Activated naive CD8-positive, alpha-beta T cell treated with anti-CD3 and anti-CD28 coated beads, Interleukin-2, amount 10 ng/mL, durations not matched to agents 7 days and 5 days (primary cell): ENCODE data around the gene CORO2A. TPM values are rescaled to one million over a fixed set of nuclear protein-coding genes. Genes with fewer than 3 reads are reported as not detected.
A peak's percentile ranks its signal among the peaks of the same experiment; 100 is the strongest.
"Not testable (repeated sequence)": the region's sequence is repeated elsewhere in the genome, so short reads cannot be mapped to it uniquely, and the experiment has no call there.

Source experiments
- ATAC-seq: fragments of 150-1000 bp; cut with Tn5 transposase; one replicate; pipeline ENCODE4 v1.10.0; 2021; ENCODE audit warnings: low read depth, moderate library complexity
- POLR2A ChIA-PET: fragments of 350-600 bp; sonication (Branson Sonifier 250); formaldehyde crosslinking; loops from one replicate; lab custom pipeline; 2021; ENCODE audit warnings: antibody characterized with exemption; lab: Charles Lee
- DNase-seq: peaks from one replicate; pipeline ENCODE4 v3.0.0; 2021
- H3K27ac Mint-ChIP-seq: one replicate; pipeline ENCODE4 v1.8.0; 2022; ENCODE audit warnings: mild to moderate bottlenecking, mixed read lengths
- H3K27me3 Mint-ChIP-seq: one replicate; pipeline ENCODE4 v1.8.0; 2022; ENCODE audit warnings: mild to moderate bottlenecking, moderate library complexity, mixed read lengths
- H3K36me3 Mint-ChIP-seq: one replicate; pipeline ENCODE4 v1.8.0; 2021; ENCODE audit warnings: mild to moderate bottlenecking, mixed read lengths
- H3K4me1 Mint-ChIP-seq: one replicate; pipeline ENCODE4 v1.8.0; 2021; ENCODE audit warnings: mixed read lengths
- H3K4me3 Mint-ChIP-seq: one replicate; pipeline ENCODE4 v1.8.0; 2022; ENCODE audit warnings: mild to moderate bottlenecking, moderate library complexity, mixed read lengths
- H3K9me3 Mint-ChIP-seq: one replicate; pipeline ENCODE4 v1.8.0; 2021; ENCODE audit warnings: mixed read lengths
- total RNA-seq, 2 experiments: library from RNA; stranded (reverse); gene quantifications; one replicate each; pipeline ENCODE4 v1.2.3, GENCODE V29; 2021

The CORO2A gene
- total RNA-seq, 2 experiments from 2014 or later: 11.7 to 12.0 TPM

DNA sequence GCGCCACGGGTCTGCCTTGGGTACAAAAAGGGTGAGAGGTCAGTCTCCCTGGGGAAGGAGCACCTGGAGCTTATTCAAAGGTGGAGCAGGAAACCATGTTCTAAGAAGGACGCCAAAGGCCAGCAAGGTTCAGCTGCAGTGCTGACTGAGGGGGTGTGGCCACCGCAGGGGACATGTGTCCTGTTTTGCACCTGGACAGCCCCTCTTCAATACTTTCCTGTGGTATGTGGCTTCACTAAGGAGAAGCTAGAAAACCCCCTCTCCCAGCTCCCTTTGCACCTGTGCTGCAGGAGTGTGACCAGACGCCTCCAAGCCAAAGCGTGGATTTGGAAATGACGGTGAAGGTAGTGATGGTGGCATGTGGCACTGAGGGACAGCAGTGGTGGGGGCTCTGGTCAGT lies 97.0 kb downstream of the CORO2A start:
- Mint-ChIP-seq H3K27me3 (no peaks in the 10 kb centered on the region), H3K9me3 (no peaks in the 10 kb centered on the region), H3K36me3 (peaks cover 34% of the 10 kb centered on the region), H3K4me3 (no peak overlapping the region), H3K4me1 (peaks cover 25% of the 10 kb centered on the region), H3K27ac (no peak overlapping the region)
- DNase-seq (peak; percentile 10), ATAC-seq (no peak)
- POLR2A ChIA-PET: no interaction called here

DNA sequence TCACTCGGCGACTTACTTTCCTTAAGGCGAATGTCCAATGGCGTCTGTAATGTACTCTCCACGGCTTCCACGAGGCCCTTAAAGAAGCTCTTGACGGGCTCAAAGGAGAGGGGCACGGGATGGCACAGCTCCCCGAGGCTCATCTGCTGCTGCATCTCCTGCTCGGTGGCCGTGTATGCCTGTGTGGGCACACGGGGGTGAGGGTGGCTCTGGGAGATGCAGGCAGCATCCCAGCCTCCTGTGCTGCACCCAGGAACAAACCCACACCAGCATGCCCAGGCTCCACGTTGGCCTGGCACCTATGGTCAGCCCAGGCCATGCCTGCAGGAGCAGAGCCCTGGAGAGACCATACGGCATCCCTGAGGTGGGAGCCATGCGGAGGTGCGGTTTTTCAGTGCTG lies 97.6 kb downstream of the CORO2A start:
- H3K4me3 Mint-ChIP-seq: no peak overlapping the region

DNA sequence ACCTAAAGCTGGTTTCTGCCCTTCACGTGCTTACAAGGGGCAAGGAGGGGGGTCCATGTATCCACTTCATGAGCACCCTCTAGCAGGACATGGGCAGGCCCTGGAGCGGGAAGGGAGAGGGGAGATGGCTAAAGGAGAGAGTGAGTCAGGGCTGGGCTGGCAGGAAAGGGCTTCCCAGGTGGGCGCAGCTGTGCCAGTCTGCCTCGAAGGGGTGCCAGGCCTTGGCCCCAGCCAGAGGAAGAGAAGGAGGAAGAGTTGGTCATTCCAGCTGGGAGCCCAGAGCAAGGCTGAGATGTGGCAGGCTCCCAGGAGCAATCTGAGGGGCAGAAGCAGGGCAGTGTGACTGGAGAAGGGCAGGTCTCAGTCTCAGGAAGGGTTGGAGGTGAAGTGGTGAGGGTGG lies 98.1 kb downstream of the CORO2A start:
- POLR2A ChIA-PET: no interaction called here
- Mint-ChIP-seq H3K4me3 (no peak overlapping the region), H3K4me1 (peaks cover 19% of the 10 kb centered on the region), H3K27ac (peak overlapping the region; percentile 43), H3K9me3 (no peaks in the 10 kb centered on the region), H3K27me3 (no peaks in the 10 kb centered on the region), H3K36me3 (peaks cover 37% of the 10 kb centered on the region)
- no peak for DNase-seq
- ATAC-seq: no peak

More for the DNA sequence above, 97.6 kb downstream of the CORO2A start:
- Mint-ChIP-seq H3K4me1 (peaks cover 20% of the 10 kb centered on the region), H3K27me3 (no peaks in the 10 kb centered on the region), H3K9me3 (no peaks in the 10 kb centered on the region), H3K27ac (no peak overlapping the region), H3K36me3 (peaks cover 35% of the 10 kb centered on the region)
- DNase-seq: no peak
- POLR2A ChIA-PET: no interaction called here
- no peak for ATAC-seq

DNA sequence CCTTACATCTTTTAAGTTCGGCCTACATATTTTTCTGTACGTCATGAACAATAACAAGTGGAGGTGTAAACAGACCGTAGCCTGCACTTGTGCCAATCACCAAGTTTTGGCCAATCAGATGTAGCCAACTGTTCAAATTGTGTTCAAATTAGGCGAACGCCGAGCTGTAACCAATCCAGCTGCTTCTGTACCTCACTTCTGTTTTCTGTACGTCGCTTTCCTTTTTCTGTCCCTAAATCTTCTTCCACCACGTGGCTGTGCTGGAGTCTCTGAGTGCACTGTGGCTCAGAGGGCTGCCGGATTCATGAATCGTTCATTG lies 99.9 kb downstream of the CORO2A start:
- Mint-ChIP-seq H3K4me1 (peaks cover 15% of the 10 kb centered on the region), H3K9me3 (no peaks in the 10 kb centered on the region), H3K27ac (peak overlapping the region; percentile 30), H3K4me3 (no peak overlapping the region), H3K27me3 (no peaks in the 10 kb centered on the region), H3K36me3 (peaks cover 32% of the 10 kb centered on the region)
- no peak for DNase-seq
- POLR2A ChIA-PET: interaction anchor here (2.1 kb wide), 1 partner anchor 9 kb away, joined by 7 read pairs; no protein-coding TSS in a partner anchor
- ATAC-seq: no peak

DNA sequence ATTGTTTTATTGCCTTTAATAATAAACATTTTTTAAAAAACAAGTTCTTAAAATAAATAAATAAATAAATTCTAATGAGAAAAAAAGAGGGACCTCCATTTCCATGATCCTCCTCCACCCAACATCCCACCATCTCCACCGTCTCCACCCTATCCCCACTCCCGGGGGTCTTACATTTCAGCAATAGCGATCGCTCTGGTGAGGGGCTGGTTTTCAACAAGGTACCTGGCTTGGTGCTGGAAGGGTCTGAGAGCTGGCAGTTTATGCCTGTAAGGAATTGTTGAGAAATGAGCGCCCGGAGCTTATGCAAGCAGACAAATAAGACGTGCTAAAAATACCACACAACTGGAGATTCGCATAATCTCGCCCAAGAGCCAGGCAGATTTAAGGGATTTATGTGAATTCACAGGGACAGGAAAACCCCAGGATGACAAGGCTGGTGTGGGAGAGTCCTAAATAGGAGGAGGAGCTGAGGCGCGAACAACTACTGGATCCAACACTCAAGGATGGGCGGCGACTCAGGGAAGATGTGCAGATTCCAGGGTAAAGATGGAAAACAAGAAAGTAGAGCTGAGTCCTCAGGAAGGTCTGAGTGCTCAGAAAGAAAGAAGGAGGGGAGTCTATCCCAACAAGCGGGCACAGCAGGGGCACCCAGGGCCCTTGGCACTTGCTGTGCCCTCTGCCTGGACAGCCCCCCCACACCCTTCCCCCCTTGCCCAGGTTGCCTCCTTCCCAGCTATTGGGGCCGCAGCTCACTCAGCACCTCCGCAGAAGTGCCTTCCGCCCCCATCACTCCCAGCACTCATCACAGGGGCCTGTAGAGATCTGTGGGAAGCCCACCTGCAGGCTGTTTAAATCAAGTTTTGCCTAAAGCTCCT lies 100.5 kb downstream of the CORO2A start:
- Mint-ChIP-seq H3K27me3 (no peaks in the 10 kb centered on the region), H3K27ac (no peak overlapping the region)
- POLR2A ChIA-PET: interaction anchor here (0.8 to 2.1 kb wide), 2 partner anchors 8 to 10 kb away, joined by 3 to 7 read pairs; no protein-coding TSS in a partner anchor

DNA sequence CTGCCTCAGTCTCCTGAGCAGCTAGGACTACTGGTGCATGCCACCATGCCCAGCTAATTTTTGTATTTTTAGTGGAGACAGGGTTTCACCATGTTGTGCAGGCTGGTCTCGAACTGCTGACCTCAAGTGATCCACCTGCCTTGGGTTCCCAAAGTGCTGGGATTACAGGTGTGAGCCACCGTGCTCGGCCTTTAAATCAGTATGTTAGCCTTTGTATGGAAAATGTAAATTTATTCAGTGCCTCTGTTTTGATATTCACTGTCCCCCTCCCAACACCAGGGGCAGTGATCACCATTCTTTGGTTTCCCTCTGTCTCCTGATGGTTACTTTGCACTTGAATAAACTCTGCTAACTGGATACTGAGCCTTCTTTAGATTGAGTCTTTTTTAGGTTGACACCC lies 101.8 kb downstream of the CORO2A start:
- not testable (repeated sequence) for H3K9me3 Mint-ChIP-seq, DNase-seq, H3K27me3 Mint-ChIP-seq, ATAC-seq, H3K4me3 Mint-ChIP-seq, H3K27ac Mint-ChIP-seq
- POLR2A ChIA-PET: interaction anchor here (2.1 kb wide), 1 partner anchor 11 kb away, joined by 7 read pairs; no protein-coding TSS in a partner anchor
- peaks cover 33% of the 10 kb centered on the region for H3K36me3 Mint-ChIP-seq
- peaks cover 15% of the 10 kb centered on the region for H3K4me1 Mint-ChIP-seq

More for the DNA sequence above, 100.5 kb downstream of the CORO2A start:
- Mint-ChIP-seq H3K36me3 (peaks cover 28% of the 10 kb centered on the region), H3K9me3 (no peaks in the 10 kb centered on the region), H3K4me1 (peaks cover 11% of the 10 kb centered on the region), H3K4me3 (no peak overlapping the region)
- DNase-seq (no peak), ATAC-seq (no peak)

DNA sequence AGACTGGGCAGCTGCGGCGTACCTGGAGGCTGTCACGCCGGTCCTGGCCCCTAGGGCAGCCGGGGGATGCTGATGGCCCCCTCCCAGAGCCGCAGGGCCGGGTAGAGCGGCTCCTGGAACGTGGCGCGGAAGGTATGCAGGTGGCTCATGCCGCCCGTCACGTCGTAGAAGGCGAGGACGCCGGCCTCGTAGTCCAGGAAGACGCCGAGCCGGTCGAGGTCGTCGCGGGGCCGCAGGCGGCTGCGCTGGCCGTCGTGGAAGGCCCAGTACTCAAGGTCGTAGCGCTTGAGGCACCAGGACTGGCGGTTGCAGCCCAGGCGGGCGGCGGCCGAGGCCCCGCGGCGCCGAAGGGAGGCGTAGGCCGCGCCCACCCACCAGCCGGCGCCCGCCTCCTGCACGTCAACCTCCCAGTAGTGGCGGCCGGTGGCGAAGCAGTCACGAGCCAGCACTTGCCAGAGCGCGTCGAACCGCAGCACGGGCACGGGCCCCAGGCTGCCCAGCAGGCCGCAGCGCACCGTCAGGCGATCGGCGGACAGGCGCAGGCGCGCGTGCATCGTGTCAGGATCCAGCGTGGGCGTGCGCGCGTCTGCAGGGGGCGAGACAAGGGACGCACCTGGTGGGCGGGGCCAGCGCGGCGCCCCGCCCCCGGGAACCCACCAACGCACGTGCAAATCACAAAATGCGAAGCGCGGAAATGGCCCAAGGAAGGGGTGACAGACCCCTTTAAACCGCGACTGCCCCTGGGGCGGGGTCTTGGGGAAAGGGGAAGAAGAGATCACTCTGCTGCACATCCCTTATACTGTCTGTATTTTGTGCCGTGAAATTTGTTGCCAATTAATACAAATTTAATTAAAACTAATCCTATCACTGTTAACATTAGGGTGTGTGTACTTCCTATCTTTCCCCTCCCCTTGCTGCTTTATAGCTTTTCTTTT lies 104.8 kb downstream of the CORO2A start:
- DNase-seq (no peak), ATAC-seq (no peak)
- POLR2A ChIA-PET: interaction anchor here (1.2 kb wide), 1 partner anchor 10 kb away, joined by 3 read pairs; no protein-coding TSS in a partner anchor
- Mint-ChIP-seq H3K27me3 (no peaks in the 10 kb centered on the region), H3K27ac (peak overlapping the region; percentile 37), H3K4me1 (peaks cover 23% of the 10 kb centered on the region), H3K4me3 (no peak overlapping the region), H3K36me3 (peaks cover 28% of the 10 kb centered on the region), H3K9me3 (no peaks in the 10 kb centered on the region)

DNA sequence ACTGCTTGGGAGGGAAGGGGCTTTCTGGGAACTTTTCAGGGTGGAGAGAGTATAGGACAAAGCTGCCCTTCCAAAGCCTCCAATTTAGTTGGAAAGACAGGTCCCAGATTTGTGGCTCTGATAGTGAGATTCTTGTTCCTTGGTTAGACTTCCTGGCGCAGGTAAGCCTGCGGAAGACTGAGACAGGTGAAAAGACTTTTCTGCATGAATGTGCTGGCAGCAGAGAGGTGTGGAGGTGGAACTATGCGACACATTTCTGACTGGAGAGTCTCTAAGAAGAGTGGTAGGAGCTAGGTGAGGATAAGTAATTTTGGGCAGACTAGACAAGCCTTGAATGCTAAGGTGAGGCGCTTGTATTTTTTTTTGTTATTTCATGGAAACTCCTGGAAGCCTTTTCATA lies 106.0 kb downstream of the CORO2A start:
- peaks cover 29% of the 10 kb centered on the region for H3K36me3 Mint-ChIP-seq
- POLR2A ChIA-PET: no interaction called here
- H3K4me3 Mint-ChIP-seq: no peak overlapping the region

DNA sequence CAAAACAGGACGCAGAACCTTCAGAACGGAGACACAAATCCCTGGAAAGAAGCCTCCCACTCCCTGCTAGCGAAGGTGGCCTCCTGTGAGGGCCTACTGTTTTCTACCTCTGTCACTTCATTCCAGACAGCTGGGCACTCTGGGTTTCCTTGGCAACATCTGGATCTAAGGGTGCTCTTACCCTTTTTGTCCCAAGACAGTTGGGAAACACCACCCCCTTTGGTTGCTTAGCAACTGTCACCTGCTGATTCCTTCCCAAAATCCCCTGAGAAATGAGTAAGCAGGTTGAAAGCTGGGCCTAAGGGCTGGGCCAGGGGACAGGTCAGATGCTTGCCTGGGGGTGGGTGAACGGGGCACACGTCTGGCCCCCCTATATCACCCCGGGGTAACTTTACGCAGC lies 106.5 kb downstream of the CORO2A start:
- H3K27ac Mint-ChIP-seq: no peak overlapping the region
- H3K9me3 Mint-ChIP-seq: no peaks in the 10 kb centered on the region
- peaks cover 29% of the 10 kb centered on the region for H3K36me3 Mint-ChIP-seq
- peaks cover 34% of the 10 kb centered on the region for H3K4me1 Mint-ChIP-seq
- no peak for ATAC-seq
- H3K27me3 Mint-ChIP-seq: no peaks in the 10 kb centered on the region
- H3K4me3 Mint-ChIP-seq: no peak overlapping the region
- no peak for DNase-seq
- POLR2A ChIA-PET: interaction anchor here (1.3 kb wide), 1 partner anchor 23 kb away, joined by 4 read pairs; no protein-coding TSS in a partner anchor

More for the DNA sequence above, 106.0 kb downstream of the CORO2A start:
- Mint-ChIP-seq H3K9me3 (no peaks in the 10 kb centered on the region), H3K27ac (peak overlapping the region; percentile 43), H3K27me3 (no peaks in the 10 kb centered on the region), H3K4me1 (peaks cover 31% of the 10 kb centered on the region)
- ATAC-seq (no peak), DNase-seq (no peak)

DNA sequence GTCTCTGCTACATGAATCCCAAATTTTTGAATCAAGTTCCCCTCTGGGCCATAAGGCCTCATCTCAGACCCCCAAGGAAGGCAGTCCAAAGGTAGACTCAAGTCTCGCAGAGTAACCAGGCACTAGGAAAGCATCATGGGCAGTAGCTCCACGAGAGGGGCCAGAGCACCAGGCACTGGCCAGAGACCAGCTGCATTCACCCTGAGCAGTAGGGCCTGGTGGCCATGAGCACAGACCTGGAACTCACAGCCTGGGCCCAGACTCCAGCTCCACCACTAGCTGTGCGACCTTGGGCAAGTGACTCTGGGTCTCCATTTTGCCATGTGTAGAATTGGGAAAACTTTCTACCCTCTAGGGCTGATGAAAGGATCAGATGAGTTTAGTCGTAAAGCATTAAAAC lies 107.4 kb downstream of the CORO2A start:
- no peak overlapping the region for H3K27ac Mint-ChIP-seq
- peaks cover 26% of the 10 kb centered on the region for H3K36me3 Mint-ChIP-seq
- DNase-seq (no peak), ATAC-seq (no peak)
- H3K27me3 Mint-ChIP-seq: no peaks in the 10 kb centered on the region
- H3K4me1 Mint-ChIP-seq: peaks cover 34% of the 10 kb centered on the region
- POLR2A ChIA-PET: interaction anchor here (1.3 kb wide), 1 partner anchor 24 kb away, joined by 4 read pairs; no protein-coding TSS in a partner anchor
- H3K4me3 Mint-ChIP-seq: no peak overlapping the region
- H3K9me3 Mint-ChIP-seq: no peaks in the 10 kb centered on the region

DNA sequence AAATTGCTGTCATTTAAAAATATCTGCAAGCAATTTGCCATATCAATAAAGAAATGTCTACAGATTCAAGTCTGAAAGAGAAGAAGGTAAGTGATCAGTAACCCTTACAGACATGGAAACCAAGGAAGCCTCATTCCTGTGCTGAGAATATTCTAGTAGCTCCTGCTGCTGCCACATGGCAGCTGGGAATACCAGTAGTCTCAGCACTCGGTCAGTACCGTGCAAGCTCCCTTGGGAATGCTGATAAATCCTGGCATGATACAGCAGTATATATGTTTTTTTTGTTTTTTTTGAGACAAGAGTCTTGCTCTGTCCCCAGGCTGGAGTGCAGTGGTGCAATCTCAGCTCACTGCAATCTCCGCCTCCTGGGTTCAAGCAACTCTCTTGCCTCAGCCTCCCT lies 108.0 kb downstream of the CORO2A start:
- DNase-seq (no peak), ATAC-seq (no peak)
- POLR2A ChIA-PET: interaction anchor here (1.2 kb wide), 1 partner anchor 27 kb away, joined by 3 read pairs; no protein-coding TSS in a partner anchor
- H3K27ac Mint-ChIP-seq: no peak overlapping the region
- H3K27me3 Mint-ChIP-seq: no peaks in the 10 kb centered on the region
- H3K36me3 Mint-ChIP-seq: peaks cover 27% of the 10 kb centered on the region
- H3K4me3 Mint-ChIP-seq: no peak overlapping the region
- peaks cover 33% of the 10 kb centered on the region for H3K4me1 Mint-ChIP-seq
- H3K9me3 Mint-ChIP-seq: no peaks in the 10 kb centered on the region

DNA sequence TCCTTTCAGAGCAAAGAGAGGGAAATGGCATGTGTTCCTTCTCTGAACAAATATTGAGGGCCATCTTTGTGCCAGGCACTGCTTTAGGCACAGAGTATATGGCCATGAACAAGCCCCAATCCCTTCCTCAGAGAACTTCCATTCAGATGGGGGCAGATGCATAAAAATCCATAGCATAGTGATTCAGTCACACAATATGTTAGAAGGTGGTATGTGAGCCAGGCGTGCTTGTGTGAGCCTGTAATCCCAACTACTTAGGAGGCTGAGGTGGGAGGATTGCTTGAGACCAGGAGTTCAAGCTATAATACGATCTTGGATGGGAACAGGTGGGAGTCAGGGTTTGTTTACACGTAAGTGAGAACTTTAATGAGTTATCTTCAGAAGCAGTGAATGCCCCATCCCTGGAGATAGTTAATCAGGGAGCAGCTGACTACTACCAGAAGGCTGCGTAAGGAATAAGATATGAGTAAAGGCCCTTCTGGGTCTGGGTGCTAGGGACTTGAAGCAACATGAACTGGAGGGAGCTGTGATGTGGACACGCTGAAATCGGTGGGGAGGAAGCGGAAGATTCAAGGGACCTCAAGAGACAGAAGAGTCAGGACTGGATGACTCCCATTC lies 108.8 kb downstream of the CORO2A start:
- no peaks in the 10 kb centered on the region for H3K27me3 Mint-ChIP-seq
- DNase-seq (no peak), ATAC-seq (no peak)
- peaks cover 29% of the 10 kb centered on the region for H3K36me3 Mint-ChIP-seq
- H3K27ac Mint-ChIP-seq: peak overlapping the region; percentile 20
- H3K4me3 Mint-ChIP-seq: no peak overlapping the region
- H3K9me3 Mint-ChIP-seq: no peaks in the 10 kb centered on the region
- H3K4me1 Mint-ChIP-seq: peaks cover 32% of the 10 kb centered on the region
- POLR2A ChIA-PET: interaction anchor here (0.5 to 1.2 kb wide), 2 partner anchors 26 to 40 kb away, joined by 3 to 5 read pairs; no protein-coding TSS in a partner anchor
